Measurements from ENCODE around the gene COPG2.

COPG2 gene

GRCh38 chr7:130669085-130669700 lies 645 bp upstream of the COPG2 start:
- no peak for ATAC-seq
- no peak for DNase-seq (ENCODE audit: low spot score in 2 of 2)
- Mint-ChIP-seq H3K4me1 (peaks cover 19% of the 10 kb centered on the region), H3K4me3 (peak overlapping the region; percentile 79), H3K9me3 (no peaks in the 10 kb centered on the region), H3K36me3 (peaks cover 2% of the 10 kb centered on the region), H3K27ac (peak overlapping the region; percentile 85)

- Mint-ChIP-seq H3K36me3 (peaks cover 7% of the 10 kb centered on the region), H3K27ac (peak overlapping the region; percentile 60), H3K4me3 (peak overlapping the region; percentile 79), H3K4me1 (peaks cover 19% of the 10 kb centered on the region), H3K9me3 (no peaks in the 10 kb centered on the region)
- DNase-seq (ENCODE audit: low spot score in 2 of 2) = no peak
- peak; percentile 20 for ATAC-seq
Observed at GRCh38 chr7:130667593-130668257, 823 bp downstream of the COPG2 start.

DNA sequence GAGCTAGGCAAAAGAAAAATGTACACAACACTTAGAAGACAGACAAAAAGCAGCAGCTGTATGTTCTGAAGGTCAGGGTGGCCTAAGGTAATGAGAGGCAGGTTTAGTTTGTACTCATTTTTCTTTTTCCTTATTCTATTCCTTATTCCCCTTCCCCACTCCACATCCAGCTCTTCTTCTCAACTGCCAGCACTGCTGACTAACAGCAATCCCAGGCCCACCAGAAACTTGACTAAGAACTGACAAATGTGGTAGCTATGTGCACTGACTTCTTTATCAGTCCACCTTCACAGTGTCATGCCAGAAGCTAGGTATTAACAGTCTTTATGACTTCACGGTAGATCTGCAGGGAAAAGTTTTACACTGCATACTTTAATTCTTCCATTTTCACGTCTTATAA lies 6.1 kb downstream of the COPG2 start:
- H3K4me3 Mint-ChIP-seq = no peak overlapping the region
- no peaks in the 10 kb centered on the region for H3K9me3 Mint-ChIP-seq
- ATAC-seq = no peak
- DNase-seq (ENCODE audit: low spot score in 2 of 2) = peak in 1 of 2 donors; percentile 10
- peaks cover 12% of the 10 kb centered on the region for H3K36me3 Mint-ChIP-seq
- peaks cover 3% of the 10 kb centered on the region for H3K4me1 Mint-ChIP-seq
- no peak overlapping the region for H3K27ac Mint-ChIP-seq

GRCh38 chr7:130655286-130655685 lies 13.3 kb downstream of the COPG2 start:
- no peak for ATAC-seq
- no peak for DNase-seq (ENCODE audit: low spot score in 2 of 2)
- H3K9me3 Mint-ChIP-seq = no peaks in the 10 kb centered on the region
- no peak overlapping the region for H3K4me3 Mint-ChIP-seq
- peaks cover 12% of the 10 kb centered on the region for H3K4me1 Mint-ChIP-seq
- H3K27ac Mint-ChIP-seq = no peak overlapping the region
- peaks cover 17% of the 10 kb centered on the region for H3K36me3 Mint-ChIP-seq

GRCh38 chr7:130654850-130655249 lies 13.7 kb downstream of the COPG2 start:
- peaks cover 16% of the 10 kb centered on the region for H3K4me1 Mint-ChIP-seq
- no peak for ATAC-seq
- no peak overlapping the region for H3K4me3 Mint-ChIP-seq
- H3K27ac Mint-ChIP-seq = no peak overlapping the region
- DNase-seq (ENCODE audit: low spot score in 2 of 2) = no peak
- H3K9me3 Mint-ChIP-seq = no peaks in the 10 kb centered on the region
- H3K36me3 Mint-ChIP-seq = peaks cover 17% of the 10 kb centered on the region

DNA sequence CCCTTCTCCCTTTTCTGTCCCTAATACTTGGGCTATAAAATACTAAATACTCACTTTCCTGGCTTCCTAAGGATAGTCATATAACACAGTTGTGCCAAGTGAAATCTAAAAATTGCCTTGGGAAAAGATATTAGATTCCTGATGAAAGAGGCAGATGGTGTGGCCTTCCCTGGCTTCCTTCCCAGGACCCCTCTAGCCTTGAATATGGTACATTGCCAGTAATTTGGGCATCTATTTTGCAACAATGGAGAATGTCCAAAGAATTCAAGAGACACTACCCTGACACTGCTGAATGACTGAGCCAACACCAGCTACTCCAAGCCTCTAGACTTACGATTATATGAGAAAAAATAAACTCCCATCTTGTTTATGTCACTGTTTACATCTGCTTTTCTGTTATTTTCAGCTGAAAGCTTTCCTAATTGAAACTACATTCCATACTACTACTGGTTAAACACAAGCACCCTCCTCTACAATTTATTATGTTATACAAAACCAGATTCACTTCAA lies 17.9 kb downstream of the COPG2 start:
- H3K36me3 Mint-ChIP-seq = peaks cover 19% of the 10 kb centered on the region
- no peak overlapping the region for H3K27ac Mint-ChIP-seq

GRCh38 chr7:130649004-130649790 lies 19.4 kb downstream of the COPG2 start:
- Mint-ChIP-seq H3K27ac (peak overlapping the region; percentile 88), H3K9me3 (no peaks in the 10 kb centered on the region), H3K4me3 (peak overlapping the region; percentile 52), H3K36me3 (peaks cover 19% of the 10 kb centered on the region), H3K4me1 (peaks cover 39% of the 10 kb centered on the region)
- peak in 1 of 2 donors; percentile 62 for DNase-seq (ENCODE audit: low spot score in 2 of 2)
- peak; percentile 99 for ATAC-seq

More for the DNA sequence above, 17.9 kb downstream of the COPG2 start:
- H3K4me1 Mint-ChIP-seq = peaks cover 40% of the 10 kb centered on the region
- ATAC-seq = no peak
- H3K4me3 Mint-ChIP-seq = no peak overlapping the region
- no peak for DNase-seq (ENCODE audit: low spot score in 2 of 2)
- H3K9me3 Mint-ChIP-seq = no peaks in the 10 kb centered on the region

DNA sequence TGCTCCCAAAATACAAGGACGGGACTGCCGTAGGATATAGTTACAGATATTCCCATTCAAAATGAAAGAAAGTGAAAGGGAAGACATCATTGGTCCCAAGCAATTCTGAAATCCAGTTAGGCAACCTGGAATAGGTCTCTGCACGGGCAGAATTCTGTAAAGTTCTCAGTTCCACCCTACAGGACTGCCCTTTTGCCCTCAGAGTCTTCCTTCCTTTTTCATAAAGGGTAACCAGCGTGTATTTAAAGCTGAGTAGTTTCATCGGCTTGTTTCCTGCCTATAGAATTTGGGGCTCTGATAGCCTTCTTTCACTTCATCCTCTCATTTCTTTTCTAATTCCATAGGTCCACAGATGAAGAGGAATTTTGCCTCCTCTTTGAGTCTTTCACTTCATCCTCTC lies 20.0 kb downstream of the COPG2 start:
- peak overlapping the region; percentile 52 for H3K4me3 Mint-ChIP-seq
- no peak for DNase-seq (ENCODE audit: low spot score in 2 of 2)
- H3K36me3 Mint-ChIP-seq = peaks cover 19% of the 10 kb centered on the region

DNA sequence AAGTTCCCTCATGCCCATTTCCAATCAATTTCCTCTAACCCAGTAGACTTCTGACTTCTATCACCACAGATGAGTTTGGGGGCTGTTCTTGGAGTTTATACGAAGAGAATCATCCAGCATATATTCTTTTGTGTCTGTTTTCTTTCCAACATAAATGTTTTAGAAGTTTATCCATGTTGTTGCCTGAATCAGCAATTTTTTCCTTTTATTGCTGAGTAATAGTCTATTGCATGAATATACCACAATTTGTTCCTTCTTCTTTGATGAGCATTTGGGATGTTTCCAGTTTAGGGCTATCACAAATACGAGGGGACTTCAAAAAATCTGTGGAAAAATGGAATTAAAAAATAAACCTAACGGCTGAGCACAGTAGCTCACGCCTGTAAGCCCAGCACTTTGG lies 26.2 kb downstream of the COPG2 start:
- ATAC-seq (no peak), DNase-seq (ENCODE audit: low spot score in 2 of 2) (no peak)
- H3K9me3 Mint-ChIP-seq = peaks cover 1% of the 10 kb centered on the region
- H3K4me3 Mint-ChIP-seq = peak overlapping the region; percentile 14
- peak overlapping the region; percentile 43 for H3K27ac Mint-ChIP-seq
- no peaks in the 10 kb centered on the region for H3K36me3 Mint-ChIP-seq
- peaks cover 20% of the 10 kb centered on the region for H3K4me1 Mint-ChIP-seq

More for the DNA sequence above, 20.0 kb downstream of the COPG2 start:
- ATAC-seq = peak; percentile 4
- H3K27ac Mint-ChIP-seq = peak overlapping the region; percentile 88
- no peaks in the 10 kb centered on the region for H3K9me3 Mint-ChIP-seq
- peaks cover 33% of the 10 kb centered on the region for H3K4me1 Mint-ChIP-seq

- DNase-seq (ENCODE audit: low spot score in 2 of 2) (no peak), ATAC-seq (peak; percentile 68)
- Mint-ChIP-seq H3K36me3 (no peaks in the 10 kb centered on the region), H3K27ac (peak overlapping the region; percentile 43), H3K4me1 (peaks cover 17% of the 10 kb centered on the region), H3K9me3 (peaks cover 6% of the 10 kb centered on the region), H3K4me3 (peak overlapping the region; percentile 14)
Observed at GRCh38 chr7:130641497-130641896, 27.1 kb downstream of the COPG2 start.

DNA sequence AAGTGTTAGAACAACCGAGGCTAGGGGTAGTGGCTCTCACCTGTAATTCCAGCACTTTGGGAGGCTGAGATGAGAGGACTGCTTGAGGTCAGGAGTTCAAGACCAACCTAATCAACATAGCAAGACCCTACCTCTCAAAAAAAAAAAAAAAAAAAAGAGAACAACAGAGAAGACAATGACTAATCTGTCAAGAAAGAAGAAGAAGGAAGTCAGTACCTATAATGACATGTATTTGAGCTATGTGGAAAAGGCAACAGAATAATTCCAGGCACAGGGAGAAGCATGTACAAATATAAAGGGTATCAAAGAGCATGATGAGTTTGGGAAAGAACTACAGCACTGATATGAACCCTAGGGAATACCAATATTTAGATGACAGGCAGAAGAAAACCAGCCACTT lies 27.5 kb downstream of the COPG2 start:
- Mint-ChIP-seq H3K4me1 (peaks cover 16% of the 10 kb centered on the region), H3K4me3 (peak overlapping the region; percentile 14), H3K27ac (peak overlapping the region; percentile 43), H3K36me3 (no peaks in the 10 kb centered on the region), H3K9me3 (peaks cover 8% of the 10 kb centered on the region)
- ATAC-seq (no peak), DNase-seq (ENCODE audit: low spot score in 2 of 2) (no peak)

- no peak for DNase-seq (ENCODE audit: low spot score in 2 of 2)
- Mint-ChIP-seq H3K9me3 (peaks cover 16% of the 10 kb centered on the region), H3K27ac (no peak overlapping the region), H3K36me3 (no peaks in the 10 kb centered on the region), H3K4me3 (no peak overlapping the region), H3K4me1 (peaks cover 16% of the 10 kb centered on the region)
- no peak for ATAC-seq
Observed at GRCh38 chr7:130639388-130639787, 29.2 kb downstream of the COPG2 start.

GRCh38 chr7:130632111-130632510 lies 36.4 kb downstream of the COPG2 start:
- Mint-ChIP-seq H3K27ac (no peak overlapping the region), H3K4me3 (no peak overlapping the region), H3K4me1 (peaks cover 16% of the 10 kb centered on the region), H3K36me3 (peaks cover 11% of the 10 kb centered on the region), H3K9me3 (peaks cover 28% of the 10 kb centered on the region)
- DNase-seq (ENCODE audit: low spot score in 2 of 2) (no peak), ATAC-seq (no peak)

DNA sequence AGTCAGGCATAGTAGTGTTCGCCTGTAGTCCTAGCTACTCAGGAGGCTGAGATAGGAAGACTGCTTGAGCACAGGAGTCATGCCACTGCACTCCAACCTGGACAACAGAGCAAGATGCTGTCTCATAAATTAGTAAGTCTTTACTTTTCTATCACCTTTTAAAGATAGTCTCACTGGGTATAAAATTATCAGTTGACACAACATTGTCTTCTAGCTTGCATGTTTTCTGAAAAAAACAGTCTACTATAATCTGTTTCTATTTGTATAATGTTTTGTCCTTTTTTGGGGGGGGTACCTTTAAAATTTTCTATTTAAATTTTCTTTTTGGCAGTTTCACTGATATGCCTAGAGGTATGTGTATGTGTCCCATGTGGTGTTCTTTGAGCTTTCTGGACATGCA lies 39.6 kb downstream of the COPG2 start:
- Mint-ChIP-seq H3K36me3 (peaks cover 11% of the 10 kb centered on the region), H3K9me3 (peaks cover 26% of the 10 kb centered on the region), H3K4me3 (no peak overlapping the region), H3K27ac (no peak overlapping the region), H3K4me1 (peaks cover 23% of the 10 kb centered on the region)
- DNase-seq (ENCODE audit: low spot score in 2 of 2) (no peak), ATAC-seq (no peak)

GRCh38 chr7:130627775-130628174 lies 40.8 kb downstream of the COPG2 start:
- H3K4me1 Mint-ChIP-seq = peaks cover 20% of the 10 kb centered on the region
- H3K9me3 Mint-ChIP-seq = peaks cover 26% of the 10 kb centered on the region
- peak overlapping the region; percentile 49 for H3K27ac Mint-ChIP-seq
- DNase-seq (ENCODE audit: low spot score in 2 of 2) (no peak), ATAC-seq (peak; percentile 94)
- peaks cover 11% of the 10 kb centered on the region for H3K36me3 Mint-ChIP-seq
- H3K4me3 Mint-ChIP-seq = no peak overlapping the region
